Measurements from ENCODE around the gene LRTM1.

LRTM1 gene

GRCh38 chr3:54889731-54890130 lies 38.1 kb downstream of the LRTM1 start:
- no peak for DNase-seq

GRCh38 chr3:54888873-54889272 lies 39.0 kb downstream of the LRTM1 start:
- no peak for DNase-seq

GRCh38 chr3:54888162-54888561 lies 39.7 kb downstream of the LRTM1 start:
- no peak for DNase-seq

GRCh38 chr3:54882129-54882833 lies 45.6 kb downstream of the LRTM1 start:
- DNase-seq, result no peak

- no peak for DNase-seq
These were observed 49.7 kb downstream of the LRTM1 start for GRCh38 chr3:54878145-54878544.

GRCh38 chr3:54877730-54878129 lies 50.1 kb downstream of the LRTM1 start:
- no peak for DNase-seq

- no peak for DNase-seq
These were observed 51.2 kb downstream of the LRTM1 start for GRCh38 chr3:54876694-54877093.

- DNase-seq, result no peak
These were observed 52.1 kb downstream of the LRTM1 start for GRCh38 chr3:54875596-54876268.

GRCh38 chr3:54874816-54875556 lies 52.9 kb downstream of the LRTM1 start:
- DNase-seq, result no peak

GRCh38 chr3:54873059-54874010 lies 54.5 kb downstream of the LRTM1 start:
- DNase-seq, result no peak

GRCh38 chr3:54871867-54872266 lies 56.0 kb downstream of the LRTM1 start:
- no peak for DNase-seq

- no peak for DNase-seq
These were observed 57.4 kb downstream of the LRTM1 start for GRCh38 chr3:54870423-54870822.
